ENCODE measurements around the gene USP13.

- no peak for TF ChIP-seq POLR2A (IDR thresholded peaks at IDR 0.05; ENCODE audit: low read depth, low read length)
- no peak for TF ChIP-seq MAX (IDR thresholded peaks at IDR 0.05; ENCODE audit: low read depth, low read length)
- no peak for TF ChIP-seq BACH1 (IDR thresholded peaks at IDR 0.05; ENCODE audit: borderline replicate concordance)
Measured at GRCh38 chr3:179603831-179604230, 49.0 kb upstream of the USP13 start.
